ENCODE data around the gene RPUSD1.

RPUSD1 gene

DNA sequence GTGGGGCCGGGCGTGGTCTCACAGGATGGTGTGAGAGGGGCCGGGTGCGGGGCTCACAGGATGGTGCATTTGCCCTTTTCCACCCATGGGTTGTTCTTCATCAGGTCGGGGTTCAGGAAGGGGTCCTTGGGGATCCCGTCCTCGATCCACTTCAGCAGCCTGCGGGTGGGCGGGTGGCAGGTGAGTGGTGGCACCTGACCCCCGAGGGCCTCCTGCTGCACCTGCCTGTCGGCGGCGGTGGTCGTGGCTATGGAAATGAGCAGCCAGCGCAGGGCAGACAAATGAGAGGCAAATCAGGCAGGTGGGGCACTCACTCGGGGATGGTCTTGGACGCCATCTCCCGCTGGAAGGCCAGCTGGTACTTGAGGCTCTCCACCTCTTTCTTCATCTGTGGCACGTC, 10.5 kb upstream of the RPUSD1 start:
- DNase-seq = no peak

DNA sequence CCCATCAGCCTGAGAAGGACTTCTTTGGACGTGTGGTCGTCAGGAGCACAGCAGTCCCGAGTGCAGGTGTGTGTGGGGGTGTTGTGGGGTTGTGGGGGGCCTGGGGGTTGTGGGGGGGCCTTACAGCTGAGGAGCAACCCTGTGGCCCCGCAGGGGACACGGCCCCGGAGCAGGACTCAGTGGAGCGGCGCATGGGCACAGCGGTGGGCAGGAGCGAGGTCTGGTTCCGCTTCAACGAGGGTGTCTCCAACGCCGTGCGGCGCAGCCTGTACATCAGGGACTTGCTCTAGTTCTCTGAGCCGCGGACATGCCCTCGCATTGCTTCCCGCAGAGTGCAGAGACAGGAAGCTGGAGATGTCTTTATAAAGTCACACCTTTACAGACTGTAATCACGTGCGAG, 9.5 kb upstream of the RPUSD1 start:
- no peak for DNase-seq

DNA sequence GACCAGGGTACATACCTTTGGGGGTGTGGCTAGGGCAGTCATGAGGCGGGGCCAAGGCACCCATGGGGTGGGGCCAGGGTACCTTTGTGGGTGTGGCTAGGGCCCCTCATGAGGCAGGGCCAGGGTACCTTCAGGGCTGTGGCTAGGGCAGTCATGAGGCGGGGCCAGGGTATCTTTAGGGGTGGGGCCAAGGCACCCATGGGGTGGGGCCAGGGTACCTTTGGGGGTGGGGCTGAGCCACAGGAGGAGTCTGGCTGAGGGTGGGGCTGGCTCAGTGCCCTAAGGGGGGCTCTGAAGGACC, 8.9 kb upstream of the RPUSD1 start:
- no peak for DNase-seq

DNA sequence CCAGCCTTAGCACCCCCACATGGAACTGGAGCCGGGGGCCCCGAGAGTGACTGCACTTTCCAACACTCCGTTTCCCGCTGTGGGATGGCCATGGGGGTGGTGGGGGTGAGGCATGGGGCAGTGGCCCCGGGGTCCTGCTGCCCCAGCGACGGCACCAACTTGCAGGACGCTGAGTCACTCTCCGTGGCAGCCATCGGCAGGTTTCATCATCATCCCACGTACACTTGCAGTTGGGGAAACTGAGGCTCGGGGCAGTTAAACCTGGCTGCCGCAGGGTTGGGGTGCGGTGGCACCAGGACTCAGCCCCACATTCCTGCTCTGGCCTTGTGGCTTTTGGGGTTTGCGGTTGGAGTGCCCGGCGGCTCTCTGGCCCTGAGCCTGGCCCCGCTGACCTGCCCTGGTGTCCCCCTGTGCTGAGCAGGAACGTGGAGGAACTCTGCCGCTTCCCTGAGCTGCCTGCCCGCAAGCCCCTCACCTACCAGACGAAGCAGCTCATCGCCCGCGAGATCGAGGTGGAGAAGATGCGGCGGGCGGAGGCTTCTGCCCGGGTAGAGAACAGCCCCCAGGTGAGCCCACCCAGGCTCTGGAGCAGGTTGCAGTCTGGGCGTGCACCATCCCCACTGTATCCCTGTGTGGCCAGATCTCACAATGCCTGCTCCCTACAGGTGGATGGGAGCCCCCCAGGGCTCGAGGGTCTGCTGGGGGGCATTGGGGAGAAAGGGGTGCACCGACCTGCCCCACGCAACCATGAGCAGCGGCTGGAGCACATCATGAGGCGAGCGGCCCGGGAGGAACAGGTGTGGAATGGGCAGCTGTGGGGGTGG, 8.3 kb upstream of the RPUSD1 start:
- DNase-seq = no peak

DNA sequence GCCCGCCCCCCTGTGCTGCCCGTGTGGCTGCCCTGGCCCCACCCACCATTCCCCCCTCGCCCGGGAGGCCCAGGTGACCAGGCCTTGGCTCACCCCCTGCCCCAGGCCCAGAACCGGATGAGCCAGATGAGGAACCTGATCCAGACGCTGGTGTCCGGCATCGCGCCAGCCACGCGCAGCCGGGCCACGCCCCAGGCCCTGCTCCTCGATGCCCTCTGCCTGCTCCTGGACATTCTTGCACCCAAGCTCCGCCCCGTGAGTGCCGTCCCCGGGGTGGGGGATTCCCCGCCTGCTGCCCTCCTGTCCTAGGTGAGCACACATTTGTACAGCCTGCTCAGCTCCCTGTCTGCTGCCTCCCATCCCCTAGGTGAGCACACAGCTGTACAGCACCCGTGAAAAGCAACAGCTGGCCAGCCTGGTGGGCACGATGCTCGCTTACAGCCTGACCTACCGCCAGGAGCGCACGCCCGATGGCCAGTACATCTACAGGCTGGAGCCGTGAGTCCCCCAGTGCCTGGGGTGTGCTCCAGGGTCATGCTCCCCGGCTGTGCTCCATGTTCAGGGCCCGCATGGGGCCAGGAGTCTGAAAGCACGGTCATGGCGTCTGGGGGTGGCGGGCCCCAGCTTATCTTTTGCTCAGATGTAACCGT, 7.5 kb upstream of the RPUSD1 start:
- DNase-seq = no peak

DNA sequence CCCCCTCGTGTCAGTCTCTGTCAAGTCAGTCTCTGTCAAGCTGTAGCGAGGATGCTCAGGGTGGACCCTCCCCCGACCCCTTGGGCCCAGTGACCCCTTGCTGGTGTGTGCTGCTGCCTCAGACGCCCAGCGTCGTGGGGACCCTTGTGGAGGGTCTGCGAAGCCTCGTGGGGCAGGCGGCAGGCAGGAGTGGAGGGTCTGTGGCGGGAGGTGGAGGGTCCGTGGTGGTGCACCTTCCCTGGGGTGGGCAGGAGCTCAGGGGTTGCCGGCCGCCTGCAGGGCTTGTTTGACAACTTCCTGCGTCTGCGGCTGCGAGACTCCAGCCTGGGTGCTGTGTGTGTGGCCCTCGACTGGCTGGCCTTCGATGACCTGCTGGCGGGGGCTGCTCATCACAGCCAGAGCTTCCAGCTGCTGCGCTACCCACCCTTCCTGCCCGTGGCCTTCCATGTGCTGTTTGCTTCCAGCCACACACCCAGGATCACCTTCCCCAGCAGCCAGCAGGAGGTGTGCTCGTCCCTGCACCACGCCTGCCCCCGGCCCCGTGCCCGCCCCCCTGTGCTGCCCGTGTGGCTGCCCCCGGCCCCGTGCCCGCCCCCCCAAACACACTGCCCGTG, 6.8 kb upstream of the RPUSD1 start:
- no peak for DNase-seq

DNA sequence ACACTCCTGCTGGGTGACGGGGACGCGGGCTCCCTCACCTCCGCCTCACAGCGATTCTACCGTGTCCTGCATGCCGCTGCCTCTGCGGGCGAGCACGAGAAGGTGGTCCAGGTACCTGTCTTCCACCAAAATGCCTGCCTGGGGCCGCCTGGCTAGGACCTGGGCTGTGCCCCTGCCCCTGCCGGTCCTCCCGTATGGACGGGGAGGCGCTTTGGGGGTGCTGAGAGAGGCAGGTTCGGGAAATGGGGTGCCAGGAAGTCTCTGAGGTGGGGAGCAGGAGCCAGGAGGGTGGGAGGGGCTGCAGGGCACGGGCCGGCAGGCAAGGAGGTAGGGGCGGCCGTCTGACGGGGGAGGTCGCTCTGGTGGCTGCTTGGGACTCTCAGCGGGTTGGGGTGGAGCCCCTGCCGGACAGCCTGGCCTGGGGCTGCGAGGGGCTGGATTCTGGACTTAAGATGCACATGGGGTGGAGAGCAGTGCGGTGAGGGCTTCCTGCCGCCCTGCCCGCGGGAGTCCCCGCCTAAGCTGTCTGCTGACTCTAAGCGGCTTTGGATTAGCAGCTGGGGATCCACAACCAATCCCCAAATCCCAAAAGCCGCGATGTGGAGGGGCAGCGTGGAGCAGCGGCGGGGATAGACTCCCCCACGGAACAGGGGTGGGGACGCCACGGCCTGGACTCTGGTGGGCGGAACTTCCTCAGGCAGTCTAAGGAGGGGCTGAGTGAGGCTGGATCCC, 6.1 kb upstream of the RPUSD1 start:
- no peak for DNase-seq

DNA sequence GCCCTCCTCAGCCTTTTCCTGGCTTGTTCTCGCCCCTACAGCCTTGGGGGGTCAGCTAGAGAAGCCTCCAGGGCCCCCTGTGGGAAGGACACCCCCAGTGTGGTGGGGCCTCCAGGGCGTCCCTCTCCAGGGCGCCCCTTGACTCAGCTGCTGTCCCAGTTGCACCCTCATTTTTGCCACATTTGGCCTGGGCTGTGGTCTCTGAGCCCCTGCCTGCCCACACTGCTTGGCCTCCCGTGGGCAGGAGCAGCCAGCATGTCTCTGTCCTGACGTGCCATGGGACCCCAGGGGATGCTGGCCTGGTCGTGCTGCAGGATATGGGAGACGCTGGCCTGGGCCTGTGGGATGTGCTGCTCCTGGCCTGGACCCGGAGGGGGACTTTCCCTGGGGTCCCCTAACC, 5.2 kb upstream of the RPUSD1 start:
- DNase-seq = no peak

DNA sequence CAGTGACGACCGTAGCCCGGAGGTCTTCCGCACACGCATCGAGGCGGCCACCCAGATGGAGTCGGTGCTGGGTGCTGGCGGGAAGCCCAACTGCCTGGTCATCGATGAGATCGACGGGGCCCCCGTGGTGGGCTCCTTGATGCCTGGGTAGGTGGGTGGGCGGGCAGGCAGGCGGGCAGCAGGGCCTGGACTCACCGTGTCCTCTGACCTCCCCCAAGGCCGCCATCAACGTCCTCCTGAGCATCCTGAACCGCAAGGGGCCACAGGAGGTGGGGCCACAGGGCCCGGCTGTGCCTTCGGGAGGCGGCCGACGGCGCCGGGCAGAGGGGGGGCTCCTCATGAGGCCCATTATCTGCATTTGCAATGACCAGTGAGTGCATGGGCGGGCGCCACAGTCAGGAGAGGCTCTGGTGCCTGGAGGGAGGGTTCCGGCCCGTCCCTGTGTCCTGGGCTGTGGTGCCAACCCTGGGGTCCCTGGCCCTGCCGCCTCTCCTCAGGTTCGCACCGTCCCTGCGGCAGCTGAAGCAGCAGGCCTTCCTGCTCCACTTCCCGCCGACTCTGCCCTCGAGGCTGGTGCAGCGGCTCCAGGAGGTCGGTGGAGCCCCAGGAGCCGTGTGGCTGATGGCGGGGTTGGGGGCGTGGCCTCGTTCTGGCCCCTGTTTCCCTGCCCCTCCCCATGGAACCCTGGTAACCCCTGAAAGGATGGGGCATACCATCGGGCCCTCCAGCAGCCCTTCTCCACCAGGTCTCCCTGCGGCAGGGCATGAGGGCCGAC, 4.2 kb upstream of the RPUSD1 start:
- DNase-seq = no peak

DNA sequence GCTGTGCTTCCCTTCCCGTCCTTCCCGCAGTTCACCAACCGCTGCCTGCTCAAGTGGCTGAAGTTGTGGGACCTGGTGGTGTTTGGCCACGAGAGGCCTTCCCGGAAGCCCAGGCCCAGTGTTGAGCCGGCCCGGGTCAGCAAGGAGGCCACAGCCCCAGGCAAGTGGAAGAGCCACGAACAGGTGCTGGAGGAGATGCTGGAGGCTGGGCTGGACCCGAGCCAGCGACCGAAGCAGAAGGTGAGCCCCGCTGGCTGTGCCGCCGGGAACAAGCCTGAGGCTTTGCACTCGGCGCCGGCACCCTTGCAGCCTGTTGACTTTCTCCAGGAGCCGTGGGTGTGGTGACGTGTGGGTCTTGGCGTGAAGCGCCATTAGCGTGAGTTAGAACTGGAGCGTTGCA, 3.0 kb upstream of the RPUSD1 start:
- DNase-seq = no peak

DNA sequence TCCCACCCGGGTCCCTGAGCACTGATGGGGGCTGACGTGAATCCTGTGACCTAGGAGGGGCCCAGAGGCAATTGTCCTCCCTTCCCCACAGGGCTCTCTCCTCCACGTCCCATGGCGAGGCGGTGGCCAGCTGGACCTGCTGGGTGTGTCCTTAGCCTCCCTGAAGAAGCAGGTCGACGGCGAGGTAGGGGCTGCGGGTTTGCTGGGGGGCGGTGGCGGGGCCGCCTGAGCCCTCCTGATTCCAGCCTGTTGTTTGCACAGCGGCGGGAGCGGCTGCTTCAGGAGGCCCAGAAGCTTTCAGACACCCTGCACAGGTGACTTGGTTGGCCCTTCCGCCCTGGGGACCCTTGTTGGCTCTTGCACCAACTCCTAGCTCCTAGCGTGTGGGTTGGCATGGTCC, 1.9 kb upstream of the RPUSD1 start:
- DNase-seq = no peak

DNA sequence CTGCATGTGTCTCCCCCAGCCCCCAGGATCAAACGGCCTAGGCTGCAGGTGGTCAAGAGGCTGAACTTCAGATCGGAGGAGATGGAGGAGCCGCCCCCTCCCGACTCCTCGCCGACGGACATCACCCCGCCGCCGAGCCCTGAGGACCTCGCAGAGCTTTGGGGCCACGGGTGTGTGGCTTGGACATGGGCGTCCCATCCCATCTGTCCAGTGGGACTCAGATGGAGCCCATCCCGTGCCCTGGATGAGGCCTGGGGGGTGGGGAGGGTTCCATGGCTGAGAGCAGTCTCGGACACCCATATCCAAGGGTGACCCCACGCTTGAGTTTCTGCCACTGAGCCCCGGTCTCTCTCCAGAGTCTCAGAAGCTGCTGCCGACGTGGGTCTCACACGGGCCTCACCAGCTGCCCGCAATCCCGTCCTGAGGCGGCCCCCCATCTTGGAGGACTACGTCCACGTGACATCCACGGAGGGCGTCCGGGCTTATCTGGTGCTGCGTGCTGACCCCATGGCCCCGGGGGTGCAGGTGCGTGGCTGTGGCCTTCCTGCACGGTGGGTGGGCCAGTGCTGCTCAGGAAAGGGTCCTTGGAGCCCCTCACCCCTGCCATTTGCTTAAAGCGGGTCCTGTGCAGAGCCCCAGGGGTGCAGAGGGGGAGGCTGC, 1.1 kb upstream of the RPUSD1 start:
- no peak for DNase-seq

DNA sequence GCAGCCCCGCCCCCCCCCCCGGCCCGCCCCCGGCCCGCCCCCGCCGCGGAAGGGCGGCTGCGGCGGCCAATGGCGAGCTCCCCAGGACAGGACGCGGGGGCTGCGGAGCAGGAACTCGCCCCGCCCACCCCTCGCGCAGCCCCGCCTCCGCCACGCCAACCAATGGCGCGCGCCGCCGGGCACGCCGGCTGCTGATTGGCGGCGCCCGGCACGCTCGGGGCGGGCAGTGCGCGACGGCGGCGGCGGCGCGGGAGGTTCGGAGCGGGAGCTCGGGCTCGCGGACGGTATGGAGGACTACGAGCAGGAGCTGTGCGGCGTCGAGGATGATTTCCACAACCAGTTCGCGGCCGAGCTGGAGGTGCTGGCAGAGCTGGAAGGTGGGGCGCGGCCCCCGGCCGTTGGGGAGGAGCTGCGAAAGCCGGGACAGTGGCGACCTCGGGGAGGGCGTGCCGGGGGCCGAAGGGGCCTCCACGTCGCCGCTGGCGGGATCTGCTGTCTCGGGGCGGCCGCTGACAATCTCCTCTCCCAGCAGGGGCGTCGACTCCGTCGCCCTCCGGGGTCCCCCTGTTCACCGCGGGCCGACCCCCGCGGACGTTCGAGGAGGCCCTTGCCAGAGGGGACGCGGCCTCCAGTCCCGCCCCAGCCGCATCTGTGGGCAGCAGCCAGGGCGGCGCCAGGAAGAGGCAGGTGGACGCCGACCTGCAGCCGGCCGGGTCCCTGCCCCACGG, 382 bp upstream of the RPUSD1 start, which contains the start of gene CHTF18:
Gene CHTF18, plus strand, starts transcription at position 222 of the 728 bp plus-strand sequence. Its CDS starts 65 bp downstream, at position 287.
- DNase-seq = peak; percentile 93

DNA sequence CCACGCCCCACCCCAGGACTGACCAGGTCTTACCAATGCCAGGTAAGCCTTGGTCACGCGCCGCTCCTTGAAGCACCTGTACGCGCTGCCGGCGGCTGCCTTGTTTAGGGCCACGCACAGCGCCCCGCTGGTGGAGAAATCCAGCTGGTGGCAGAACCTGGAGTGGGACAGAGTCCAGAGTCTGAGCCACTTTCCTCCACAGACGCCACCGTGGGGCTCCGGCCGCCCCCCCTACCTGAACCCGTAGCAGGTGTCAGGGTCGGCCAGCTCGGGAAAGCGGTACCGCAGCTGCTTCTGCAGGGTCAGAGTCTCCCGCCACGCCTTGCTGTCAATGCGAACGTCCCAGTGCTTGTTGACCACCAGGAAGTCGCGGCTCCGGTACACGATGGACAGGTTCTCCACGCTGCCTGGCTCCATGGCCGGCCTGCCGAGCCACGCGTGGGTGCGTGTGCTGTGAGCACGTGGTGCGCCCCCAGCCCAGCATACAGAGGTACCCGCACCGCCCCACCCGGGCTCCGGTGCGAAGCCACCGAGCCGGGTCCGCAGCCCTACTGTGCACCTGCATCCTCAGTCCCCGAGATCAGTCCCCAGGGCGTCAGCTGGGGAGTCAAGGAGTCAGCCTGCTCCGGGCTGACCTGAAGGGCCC, 737 bp downstream of the RPUSD1 start:
- no peak for DNase-seq

DNA sequence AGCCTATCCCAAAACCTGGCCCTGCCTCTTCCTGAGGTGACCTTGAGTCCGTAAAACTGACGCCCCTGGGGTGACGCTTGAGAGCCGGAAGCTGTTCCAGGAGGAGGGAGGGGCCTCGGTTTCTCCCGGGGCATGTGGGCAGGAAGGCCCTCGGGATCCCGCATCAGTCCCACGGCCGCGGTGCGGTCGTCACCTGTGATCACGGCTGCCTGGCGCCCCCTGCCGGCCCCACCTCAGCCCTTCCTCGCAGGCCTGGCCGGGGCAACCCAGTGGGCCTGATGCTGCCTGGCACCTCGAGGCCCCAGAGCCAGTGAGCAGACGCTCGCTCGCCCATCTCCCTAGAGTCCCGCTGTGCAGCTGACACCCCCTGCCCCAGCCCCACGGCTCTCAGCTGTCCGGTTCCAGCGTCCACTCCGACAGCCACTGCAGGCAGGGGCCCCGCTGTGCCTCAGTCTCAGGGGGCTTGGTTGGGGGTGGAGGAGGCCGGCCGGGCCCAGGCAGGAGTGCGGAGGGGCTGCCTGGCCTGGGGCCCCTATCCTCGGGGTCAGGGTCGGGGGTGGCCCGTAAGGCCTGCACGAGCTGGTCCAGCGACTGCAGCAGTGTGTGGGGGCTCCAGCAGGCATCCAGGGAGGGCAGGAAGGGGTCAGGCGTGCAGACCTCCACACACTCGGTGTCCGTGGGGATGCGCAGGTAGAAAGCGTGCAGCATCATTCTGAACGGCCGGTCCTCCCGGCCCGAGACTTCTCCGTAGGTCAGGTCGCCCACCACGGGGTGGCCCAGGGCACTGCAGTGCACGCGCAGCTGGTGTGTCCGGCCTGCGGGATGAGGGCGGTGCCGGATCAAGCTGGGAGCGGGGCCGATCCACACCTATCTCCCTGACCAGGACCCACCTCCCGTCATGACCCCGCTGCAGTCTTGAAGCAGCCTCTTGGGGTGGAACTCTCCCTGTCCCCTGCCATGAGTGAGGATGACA, 2.3 kb downstream of the RPUSD1 start:
- DNase-seq = peak; percentile 55

DNA sequence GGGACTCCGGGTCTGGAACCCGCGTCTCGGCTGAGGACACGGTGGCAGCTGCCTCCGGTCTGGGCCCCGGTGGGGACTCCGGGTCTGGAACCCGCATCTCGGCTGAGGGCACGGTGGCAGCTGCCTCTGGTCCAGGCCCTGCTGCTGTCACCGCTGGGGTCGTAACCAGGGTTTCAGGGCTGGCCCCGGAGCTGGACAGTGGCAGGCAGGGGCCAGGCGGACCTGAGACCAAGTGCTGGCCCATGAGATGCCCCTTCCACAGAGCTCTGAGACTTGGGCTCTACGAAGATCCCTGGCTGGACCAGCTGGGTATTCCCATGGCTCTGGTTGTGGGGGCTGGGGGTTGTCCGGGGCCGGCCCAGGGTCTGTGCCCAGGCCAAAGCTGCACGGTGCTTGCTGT, 3.8 kb downstream of the RPUSD1 start:
- DNase-seq = no peak

DNA sequence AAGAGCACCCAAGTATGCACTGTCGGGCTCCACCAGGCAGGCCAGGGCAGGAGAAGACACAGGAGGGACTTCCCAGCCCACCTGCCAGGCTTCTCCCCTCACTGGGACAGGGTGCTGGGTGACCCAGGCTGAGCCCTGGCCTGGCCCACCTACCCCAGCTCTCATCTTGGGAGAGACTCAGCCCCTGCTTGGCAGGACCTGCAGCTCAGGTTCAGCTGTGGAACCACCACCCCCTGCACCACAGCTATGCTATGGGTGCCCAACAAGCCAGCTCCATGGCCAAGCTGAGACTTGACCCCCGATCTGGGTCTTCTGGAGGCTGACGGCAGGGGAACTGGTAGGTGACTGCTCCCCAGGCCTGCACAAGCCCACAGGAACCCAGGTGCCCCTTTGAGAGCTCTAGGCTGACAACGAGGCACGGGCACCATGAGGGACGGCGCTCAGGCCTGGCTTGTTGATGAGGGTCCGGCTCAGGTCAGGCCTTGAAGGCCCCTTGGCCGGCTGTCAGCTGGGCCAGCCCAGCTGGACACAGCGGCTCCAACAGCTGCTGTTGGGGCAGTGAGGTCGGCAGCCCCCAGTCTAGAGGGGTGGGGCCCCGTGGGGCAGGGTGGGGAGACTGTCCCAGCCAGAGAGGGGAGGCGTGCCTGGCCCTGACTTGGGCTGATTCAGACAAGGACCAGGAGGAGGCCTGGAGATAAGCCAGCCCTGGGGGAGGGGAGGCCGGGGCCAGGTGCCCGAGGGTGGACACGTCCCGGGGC, 4.6 kb downstream of the RPUSD1 start:
- DNase-seq = no peak

DNA sequence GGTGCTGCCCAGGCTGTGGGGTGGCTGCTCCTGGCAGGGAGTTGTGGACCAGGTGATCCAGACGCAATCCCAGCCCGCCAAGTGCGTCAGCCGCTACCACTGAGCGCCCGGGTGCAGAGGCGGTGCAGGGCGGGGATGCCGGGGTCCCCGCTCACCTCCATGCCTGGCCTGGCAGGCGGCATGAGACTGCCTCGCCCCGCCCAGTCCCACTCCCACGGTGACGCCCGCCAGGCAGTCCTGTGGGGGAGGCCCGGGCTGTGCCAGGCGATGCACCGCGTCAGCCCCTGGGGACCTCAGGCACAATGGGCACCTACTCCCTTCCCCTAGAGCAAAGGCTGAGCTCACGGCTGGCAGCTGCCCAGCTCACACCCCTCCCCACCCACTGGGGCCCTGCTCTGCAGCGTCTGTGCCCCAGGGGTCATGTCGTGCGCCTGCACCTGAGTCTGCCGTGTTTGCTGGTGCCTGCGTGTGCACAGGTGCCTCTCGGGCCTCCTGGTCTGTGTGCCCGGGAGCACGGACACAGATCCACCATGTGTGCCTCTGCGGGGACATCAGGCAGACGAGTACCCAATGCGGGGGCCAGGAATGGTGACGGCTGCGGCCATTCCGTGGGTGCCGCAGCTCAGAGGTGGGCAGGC, 5.3 kb downstream of the RPUSD1 start:
- no peak for DNase-seq
